Fibroblast of peridontal ligament (primary cell): ENCODE measurements around the gene PREX1.
"Not testable (repeated sequence)": the region's sequence is repeated elsewhere in the genome, so short reads cannot be mapped to it uniquely, and the experiment has no call there.

Source experiments
- DNase-seq: peaks from one replicate; pipeline ENCODE4 v3.0.0-alpha.2; 2010; ENCODE audit errors: extremely low read depth

PREX1 gene

DNA sequence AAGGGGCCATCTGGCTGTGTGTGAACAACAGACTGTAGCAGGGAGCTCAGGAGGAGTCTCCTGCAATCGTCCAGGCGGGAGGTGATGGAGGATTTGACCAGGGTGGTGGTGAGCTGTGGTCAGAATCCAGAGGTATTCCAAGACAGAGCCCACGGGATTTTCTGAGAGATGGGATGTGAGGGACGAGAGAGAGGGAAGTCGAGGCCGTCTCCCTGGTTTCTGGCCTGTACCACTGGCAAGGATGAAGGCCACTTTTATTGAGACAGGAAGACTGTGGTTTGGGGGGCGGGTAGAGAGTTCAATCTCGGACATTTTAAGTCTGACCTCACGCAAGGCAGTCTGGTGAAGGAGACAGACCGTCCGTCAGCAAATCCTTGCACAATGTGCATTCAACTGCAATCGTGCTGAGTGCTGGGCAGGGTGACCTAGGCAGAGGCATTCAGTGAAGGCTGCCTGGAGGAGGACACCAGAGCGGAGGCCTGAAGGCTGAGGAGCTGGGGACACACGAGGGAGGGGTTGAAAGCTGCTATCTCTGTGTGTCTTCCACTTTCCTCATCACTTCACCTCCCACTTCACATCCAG lies 53.9 kb downstream of the PREX1 start:
- DNase-seq = no peak

GRCh38 chr20:48772183-48772976 lies 55.4 kb downstream of the PREX1 start:
- no peak for DNase-seq

GRCh38 chr20:48771542-48771941 lies 56.3 kb downstream of the PREX1 start:
- DNase-seq = peak; percentile 61

DNA sequence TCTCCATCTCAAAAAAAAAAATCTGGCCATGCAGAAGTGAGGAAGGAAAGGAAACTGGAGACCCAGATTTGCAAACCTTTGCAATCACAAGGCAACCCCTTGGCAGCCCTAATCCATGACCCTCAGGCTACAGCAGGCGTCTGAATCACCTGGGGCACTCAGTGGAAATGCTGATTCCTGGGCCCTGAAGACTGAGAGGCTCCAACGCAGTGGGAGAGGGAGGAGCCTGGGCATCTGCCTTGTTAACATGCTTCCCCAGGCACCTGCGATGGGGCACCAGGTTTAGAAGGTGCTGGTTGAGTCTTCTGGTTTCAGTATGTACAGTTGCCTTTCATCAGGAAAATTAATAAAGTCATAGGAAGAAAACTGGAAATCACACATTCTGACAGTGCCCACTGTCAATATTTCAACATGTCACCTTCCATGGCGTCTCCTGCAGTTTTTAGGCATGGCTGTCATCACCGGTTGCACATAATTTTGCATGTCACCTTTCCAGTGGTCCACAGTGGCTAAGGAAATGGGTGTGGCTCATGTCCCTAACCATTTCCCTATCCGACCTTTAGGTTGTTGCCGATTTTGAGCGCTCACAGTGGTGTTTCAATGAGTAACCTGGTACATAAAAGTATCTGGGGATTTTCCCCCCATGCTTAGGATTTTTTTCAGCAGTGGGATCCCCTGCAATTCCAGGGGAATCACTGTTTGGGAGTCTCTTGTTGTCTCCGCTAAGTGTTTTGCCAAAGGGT lies 56.9 kb downstream of the PREX1 start:
- no peak for DNase-seq

- no peak for DNase-seq
Measured at GRCh38 chr20:48769069-48769983, 58.5 kb downstream of the PREX1 start.

DNA sequence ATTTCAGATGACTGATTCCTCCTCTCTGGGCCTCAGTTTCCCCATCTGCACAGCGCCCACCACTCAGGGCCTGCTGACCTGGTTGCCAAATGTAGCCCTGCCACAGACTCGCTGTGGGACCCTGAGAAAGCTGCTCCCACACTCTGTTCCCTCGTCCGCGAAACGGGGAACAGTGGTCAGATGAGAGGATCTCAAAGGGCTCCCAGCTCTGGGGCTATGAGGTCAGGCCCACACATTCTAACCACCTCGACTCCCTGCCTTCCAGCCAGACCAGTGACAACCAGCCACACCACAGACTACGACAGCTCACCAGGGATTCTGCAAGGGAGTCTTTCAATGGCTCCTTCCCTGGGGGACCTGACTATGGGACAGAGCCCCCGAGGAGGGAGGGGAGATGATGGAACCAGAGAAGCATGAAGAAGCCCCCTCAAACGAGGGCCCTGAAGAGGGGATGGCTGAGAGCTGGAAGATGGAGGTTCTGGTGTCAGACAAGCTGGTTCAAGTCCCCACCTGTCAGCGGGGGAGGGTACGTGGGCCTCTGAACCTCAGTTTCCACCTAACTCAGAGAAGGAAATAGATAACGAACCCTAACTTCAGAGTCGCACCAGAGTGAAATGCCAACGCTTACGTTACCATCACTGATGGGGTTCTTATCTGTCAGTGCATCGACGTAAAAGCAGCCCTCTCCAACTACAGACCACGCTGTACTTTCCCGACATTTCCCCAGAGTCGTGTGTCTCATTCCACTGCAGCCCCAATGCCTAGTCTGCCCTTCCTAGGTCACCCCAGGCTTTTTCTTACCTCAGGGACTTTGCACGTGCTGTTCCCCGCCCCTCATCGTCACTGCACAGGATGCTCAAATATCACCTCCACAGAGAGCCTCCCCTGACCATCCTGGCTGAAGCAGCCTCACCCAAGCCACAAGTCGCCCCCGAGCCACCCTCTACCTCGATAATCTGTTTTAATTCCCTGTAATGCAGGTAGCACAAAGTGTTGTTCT lies 60.5 kb downstream of the PREX1 start:
- no peak for DNase-seq

DNA sequence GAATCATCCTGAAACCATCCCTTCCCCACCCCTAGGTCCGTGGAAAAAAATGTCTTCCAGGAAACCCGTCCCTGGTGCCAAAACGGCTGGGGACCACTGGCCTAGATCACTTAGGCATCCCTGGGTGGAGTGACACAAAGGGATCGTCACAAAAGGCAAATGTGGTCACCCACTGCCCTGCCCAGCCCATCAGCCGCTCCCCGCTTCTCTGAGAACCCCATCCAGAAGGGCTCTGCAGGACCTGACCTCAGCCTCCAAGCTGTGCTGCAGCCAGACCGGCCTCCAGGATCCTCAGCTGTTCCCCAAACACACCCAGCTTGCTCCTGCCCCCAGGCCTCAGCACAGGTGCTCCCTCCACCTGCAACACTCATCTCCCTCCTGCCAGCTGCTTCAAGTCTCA lies 61.6 kb downstream of the PREX1 start:
- no peak for DNase-seq

GRCh38 chr20:48765359-48765758 lies 62.4 kb downstream of the PREX1 start:
- no peak for DNase-seq

- no peak for DNase-seq
Measured at GRCh38 chr20:48763216-48763914, 64.4 kb downstream of the PREX1 start.

DNA sequence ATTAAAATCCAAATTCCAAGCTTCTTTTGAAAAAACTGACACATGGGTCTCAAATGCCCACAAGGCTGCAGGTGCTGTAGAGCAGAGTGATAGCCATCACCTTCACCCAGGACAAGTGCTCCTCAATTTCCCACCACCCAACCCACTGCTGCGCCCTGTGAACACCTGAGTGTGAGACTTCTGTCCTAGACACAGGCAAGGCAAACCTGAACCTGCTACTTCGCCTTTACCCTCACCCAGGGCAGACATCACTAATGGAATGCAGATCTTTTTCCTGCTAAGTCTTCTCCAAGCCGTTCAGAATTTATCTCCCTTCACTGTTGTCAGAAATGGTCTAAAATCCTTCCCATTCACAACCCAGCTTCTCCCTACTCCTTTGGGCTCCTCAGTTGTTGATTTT lies 65.9 kb downstream of the PREX1 start:
- DNase-seq = no peak

- DNase-seq = no peak
Measured at GRCh38 chr20:48761023-48761785, 66.6 kb downstream of the PREX1 start.

DNA sequence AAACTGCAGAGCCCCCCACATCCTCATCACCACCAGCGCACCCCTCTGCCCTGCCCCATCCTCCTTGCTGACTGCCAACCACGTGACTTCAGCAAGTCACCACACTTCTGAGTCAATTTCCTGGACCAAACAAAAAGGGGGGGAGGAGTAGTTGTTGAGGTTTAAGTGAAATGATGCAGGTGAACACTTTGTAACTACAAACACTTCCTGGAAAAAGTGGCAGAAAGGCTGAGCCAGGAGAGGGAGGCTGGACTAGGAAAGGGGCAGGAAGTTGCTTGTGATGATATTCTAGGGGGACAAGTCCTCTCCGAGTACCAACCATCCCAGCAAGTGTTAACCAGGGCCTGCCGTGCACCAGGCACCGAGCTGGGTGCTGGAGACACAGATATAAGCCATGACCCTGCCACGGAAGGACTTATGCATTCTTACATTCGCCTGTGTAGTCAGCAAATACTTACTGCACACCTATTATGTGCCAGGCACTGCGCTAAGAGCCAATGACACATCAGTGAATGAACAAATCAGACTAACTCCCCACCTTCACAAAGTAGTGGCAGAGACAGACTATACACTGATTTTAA lies 67.3 kb downstream of the PREX1 start:
- no peak for DNase-seq

- no peak for DNase-seq
Measured at GRCh38 chr20:48759631-48760245, 68.1 kb downstream of the PREX1 start.

DNA sequence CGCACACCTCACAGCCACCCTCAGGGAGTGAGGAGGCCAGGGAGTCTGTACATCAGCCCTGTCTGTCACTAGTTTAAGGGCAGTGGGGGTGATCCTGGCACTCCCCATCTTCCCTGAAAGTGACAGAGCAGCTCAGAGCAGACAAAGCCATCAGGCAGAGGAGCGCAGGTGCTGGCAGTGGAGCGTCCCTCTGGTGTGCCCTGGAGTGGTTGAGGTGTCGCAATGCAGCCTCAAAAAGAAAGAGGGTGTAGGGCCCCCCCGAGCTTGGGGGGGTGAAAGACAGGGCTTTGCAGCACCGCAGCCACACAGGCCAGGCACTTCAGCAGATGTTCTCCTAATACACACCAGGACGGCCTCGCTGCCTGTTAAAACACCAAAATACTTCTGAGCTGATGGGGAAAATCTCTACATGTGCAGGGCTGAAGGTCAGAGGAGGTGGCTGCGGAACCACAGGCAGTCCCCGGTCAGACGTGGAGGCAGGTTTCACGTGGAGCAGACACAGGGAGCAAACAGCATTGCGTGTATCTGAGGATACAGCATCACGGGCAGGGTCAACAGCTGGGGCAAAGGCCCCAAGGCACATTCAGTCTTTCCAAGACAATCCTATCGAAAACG lies 69.5 kb downstream of the PREX1 start:
- no peak for DNase-seq

GRCh38 chr20:48756774-48757173 lies 71.0 kb downstream of the PREX1 start:
- DNase-seq = not testable (repeated sequence)

- DNase-seq = no peak
Measured at GRCh38 chr20:48754292-48754691, 73.5 kb downstream of the PREX1 start.

- DNase-seq = no peak
Measured at GRCh38 chr20:48752963-48753362, 74.8 kb downstream of the PREX1 start.

- DNase-seq = no peak
Measured at GRCh38 chr20:48751871-48752270, 75.9 kb downstream of the PREX1 start.
